RWPE2 (cell line): ENCODE results near the gene PPM1H.

ENCODE experiments used
- ATAC-seq: fragments of 200-7000 bp; cut with Tn5 transposase; 3 replicates; pipeline ENCODE4 v1.9.1; 2021; ENCODE audit warnings: low read depth
- DNase-seq: peaks from one replicate; pipeline ENCODE4 v3.0.0-alpha.2; 2020; ENCODE audit warnings: low spot score
- H3K27ac ChIP-seq: fragments of 450-650 bp; 2 replicates; pipeline ENCODE4 v1.5.1; 2017; ENCODE audit warnings: mild to moderate bottlenecking; ENCODE audit not compliant: poor library complexity, severe bottlenecking
- H3K27me3 ChIP-seq: fragments of 250-450 bp; sonication (Bioruptor Pico); 2 replicates; pipeline ENCODE4 v1.5.1; 2021; ENCODE audit warnings: mild to moderate bottlenecking, moderate library complexity; ENCODE audit not compliant: insufficient read depth, poor library complexity, severe bottlenecking
- H3K36me3 ChIP-seq: fragments of 250-450 bp; sonication (Bioruptor Pico); 2 replicates; pipeline ENCODE4 v1.5.1; 2020; ENCODE audit warnings: low read depth, mild to moderate bottlenecking, moderate library complexity
- H3K4me1 ChIP-seq: fragments of 250-450 bp; sonication (Bioruptor Pico); 2 replicates; pipeline ENCODE4 v1.5.1; 2021; ENCODE audit warnings: mild to moderate bottlenecking, moderate library complexity; ENCODE audit not compliant: insufficient read depth, poor library complexity, severe bottlenecking
- H3K4me3 ChIP-seq: fragments of 250-450 bp; sonication (Bioruptor Pico); 2 replicates; pipeline ENCODE4 v1.5.1; 2021; ENCODE audit warnings: mild to moderate bottlenecking, moderate library complexity; ENCODE audit not compliant: severe bottlenecking
- H3K9me3 ChIP-seq: fragments of 250-450 bp; sonication (Bioruptor Pico); 2 replicates; pipeline ENCODE4 v1.5.1; 2021; ENCODE audit warnings: mild to moderate bottlenecking, moderate library complexity; ENCODE audit not compliant: severe bottlenecking
- TF ChIP-seq, protein P1 (sequence below): fragments of 450-650 bp; IDR thresholded peaks from one replicate; pipeline ENCODE4 v1.5.1; 2017; ENCODE audit warnings: mild to moderate bottlenecking, moderate library complexity; ENCODE audit not compliant: poor library complexity, severe bottlenecking

The PPM1H gene

DNA sequence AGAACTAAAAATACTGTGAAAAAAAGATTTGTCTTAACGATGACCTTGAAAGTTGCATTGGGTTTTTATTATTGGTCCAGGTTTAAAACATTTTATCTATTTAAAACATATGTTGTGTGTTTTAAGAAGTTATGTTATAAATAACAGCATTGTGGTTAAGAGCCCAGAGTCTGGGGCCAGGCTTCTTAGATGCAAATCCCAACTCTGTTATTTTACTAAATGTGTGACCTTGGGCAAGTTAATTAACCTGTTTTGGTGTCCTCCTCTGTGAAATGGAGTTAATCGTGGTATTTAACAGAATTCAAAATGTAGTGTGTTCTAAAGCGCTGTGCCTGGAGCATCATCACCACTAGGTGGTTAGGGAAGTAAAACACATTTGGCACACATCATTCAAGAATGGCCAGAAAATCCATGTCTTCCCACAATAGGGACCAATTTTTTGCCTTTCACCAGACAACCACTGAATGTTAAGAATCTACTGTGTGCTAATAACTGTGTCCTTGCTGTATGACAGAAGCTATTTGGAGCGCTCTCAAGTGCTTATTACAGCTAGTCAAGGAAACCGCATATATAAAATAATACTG lies 335.0 kb downstream of the PPM1H start:
- no peaks in the 10 kb centered on the region for H3K27me3 ChIP-seq
- ATAC-seq: no peak
- no peaks in the 10 kb centered on the region; the same call in 1 of the 2 replicates for H3K36me3 ChIP-seq
- no peak overlapping the region for H3K27ac ChIP-seq
- no peak for DNase-seq
- peaks cover 8% of the 10 kb centered on the region for H3K4me1 ChIP-seq
- TF ChIP-seq, protein P1, sequence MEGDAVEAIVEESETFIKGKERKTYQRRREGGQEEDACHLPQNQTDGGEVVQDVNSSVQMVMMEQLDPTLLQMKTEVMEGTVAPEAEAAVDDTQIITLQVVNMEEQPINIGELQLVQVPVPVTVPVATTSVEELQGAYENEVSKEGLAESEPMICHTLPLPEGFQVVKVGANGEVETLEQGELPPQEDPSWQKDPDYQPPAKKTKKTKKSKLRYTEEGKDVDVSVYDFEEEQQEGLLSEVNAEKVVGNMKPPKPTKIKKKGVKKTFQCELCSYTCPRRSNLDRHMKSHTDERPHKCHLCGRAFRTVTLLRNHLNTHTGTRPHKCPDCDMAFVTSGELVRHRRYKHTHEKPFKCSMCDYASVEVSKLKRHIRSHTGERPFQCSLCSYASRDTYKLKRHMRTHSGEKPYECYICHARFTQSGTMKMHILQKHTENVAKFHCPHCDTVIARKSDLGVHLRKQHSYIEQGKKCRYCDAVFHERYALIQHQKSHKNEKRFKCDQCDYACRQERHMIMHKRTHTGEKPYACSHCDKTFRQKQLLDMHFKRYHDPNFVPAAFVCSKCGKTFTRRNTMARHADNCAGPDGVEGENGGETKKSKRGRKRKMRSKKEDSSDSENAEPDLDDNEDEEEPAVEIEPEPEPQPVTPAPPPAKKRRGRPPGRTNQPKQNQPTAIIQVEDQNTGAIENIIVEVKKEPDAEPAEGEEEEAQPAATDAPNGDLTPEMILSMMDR: peak; percentile 13
- H3K9me3 ChIP-seq: no peaks in the 10 kb centered on the region
- H3K4me3 ChIP-seq: no peak overlapping the region

DNA sequence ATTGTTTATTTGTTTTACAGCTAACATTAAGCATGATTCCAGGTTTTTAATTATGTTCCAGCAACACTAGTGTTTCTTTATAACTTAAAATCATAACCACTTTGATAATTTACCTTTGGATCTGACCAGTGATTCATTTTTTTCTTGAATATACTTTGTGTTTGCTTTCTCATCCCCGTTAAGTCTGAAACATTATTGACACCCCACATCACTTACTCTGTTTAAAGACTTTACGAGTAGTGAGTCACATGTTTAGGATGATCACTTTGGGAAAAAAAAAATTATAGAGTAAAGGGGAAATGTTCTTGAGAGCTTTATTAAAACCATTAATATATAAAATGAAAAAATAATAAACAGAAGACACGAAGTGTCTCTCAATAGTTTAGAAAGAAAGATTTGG lies 336.1 kb downstream of the PPM1H start:
- H3K27me3 ChIP-seq: no peaks in the 10 kb centered on the region
- H3K4me3 ChIP-seq: no peak overlapping the region
- DNase-seq (no peak), ATAC-seq (no peak)
- peaks cover 7% of the 10 kb centered on the region for H3K4me1 ChIP-seq
- no peaks in the 10 kb centered on the region for H3K9me3 ChIP-seq
- no peaks in the 10 kb centered on the region; the same call in 1 of the 2 replicates for H3K36me3 ChIP-seq
- TF ChIP-seq, protein P1: no peak
- no peak overlapping the region for H3K27ac ChIP-seq

DNA sequence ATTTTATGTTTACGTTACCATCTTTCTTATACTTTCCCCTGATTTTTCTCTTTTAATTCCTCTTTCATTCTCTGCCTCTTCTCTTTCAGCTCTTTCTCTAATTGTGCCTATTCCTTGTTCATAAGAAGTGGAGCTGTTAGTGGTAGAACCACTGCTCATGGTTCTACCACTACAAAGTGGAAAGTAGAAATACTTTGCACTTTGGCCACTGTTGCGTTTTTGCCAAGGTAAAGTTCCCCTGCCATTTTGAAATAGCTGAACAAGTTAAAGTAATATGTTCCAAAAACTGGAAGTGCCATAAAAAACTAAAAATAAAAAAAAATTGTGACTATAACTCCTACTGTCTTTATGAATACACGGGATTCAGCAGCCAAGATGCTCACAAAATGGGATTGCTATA lies 337.7 kb downstream of the PPM1H start:
- Histone ChIP-seq H3K27ac (no peak overlapping the region), H3K27me3 (no peaks in the 10 kb centered on the region), H3K36me3 (peaks cover 5% of the 10 kb centered on the region; the same call in 1 of the 2 replicates), H3K9me3 (no peaks in the 10 kb centered on the region), H3K4me1 (peaks cover 7% of the 10 kb centered on the region), H3K4me3 (no peak overlapping the region)
- ATAC-seq (no peak), DNase-seq (no peak)
- TF ChIP-seq, protein P1: no peak
